WTC11 (cell line): ENCODE results near the gene BCO1.

Source experiments
- CTCF ChIP-seq: fragments of 200-600 bp; IDR thresholded peaks from 2 replicates; pipeline ENCODE4 v1.8.0; 2022; ENCODE audit warnings: antibody characterized with exemption
- ETV6 ChIP-seq: sonication (generic); formaldehyde crosslinking; IDR thresholded peaks from 2 replicates; pipeline ENCODE4 v1.8.1; 2022; ENCODE audit warnings: mild to moderate bottlenecking, missing genetic modification reagents
- HMGA2 ChIP-seq: fragments of 250-450 bp; sonication (Bioruptor Pico); IDR thresholded peaks from 2 replicates; pipeline ENCODE4 v1.4.0; 2021; ENCODE audit warnings: mild to moderate bottlenecking, moderate library complexity
- ZSCAN18 ChIP-seq: fragments of 250-450 bp; sonication (Bioruptor Pico); IDR thresholded peaks from 2 replicates; pipeline ENCODE4 v2.1.2; 2022; ENCODE audit warnings: mild to moderate bottlenecking, moderate library complexity

GRCh38 chr16:81318711-81319110, 80.2 kb downstream of the BCO1 start:
- TF ChIP-seq ETV6 (CRISPR knock-in tag) (no peak), CTCF (no peak), ZSCAN18 (CRISPR knock-in tag) (no peak), HMGA2 (CRISPR knock-in tag) (no peak)
